ENCODE results near the gene KLHL24. TPM values are rescaled to one million over a fixed set of nuclear protein-coding genes. Genes with fewer than 3 reads are reported as not detected.
A peak's percentile ranks its signal among the peaks of the same experiment; 100 is the strongest.

The KLHL24 gene
- polyA plus RNA-seq, 1 donor (not counting 4 experiments of a cell fraction or from before 2014, with no cell fraction given) = 12.0 TPM

- no peaks in the 10 kb centered on the region for H4K20me1 ChIP-seq (ENCODE audit: control insufficient read depth, extremely low read depth, insufficient read depth, low read length)
- dilution Hi-C loops (cut with MboI; ENCODE audit: extremely low pct_ligation_motif_present, low sequenced_read_pairs) = no loop called here
- H3K9ac ChIP-seq (ENCODE audit: control insufficient read depth, extremely low read depth, insufficient read depth, low read length) = no peak overlapping the region
- no peaks in the 10 kb centered on the region for H3K27me3 ChIP-seq (ENCODE audit: control insufficient read depth, extremely low read depth, insufficient read depth, low read length)
- TF ChIP-seq CTCF (optimal IDR thresholded peaks at IDR 0.05 in 1 of 3, IDR thresholded peaks at IDR 0.05 in 1 of 3, conservative IDR thresholded peaks at IDR 0.05 in 1 of 3; ENCODE audit: extremely low read depth in 1 of 3, insufficient read depth in 2 of 3, low read length in 3 of 3) = no peak
- no peak for TF ChIP-seq EZH2 (IDR thresholded peaks at IDR 0.05; ENCODE audit: low read length)
- H3K36me3 ChIP-seq (ENCODE audit: control insufficient read depth in 2 of 2, extremely low read depth in 1 of 2, insufficient read depth in 2 of 2, low read length in 2 of 2) = no peaks in the 10 kb centered on the region
- H3K79me2 ChIP-seq (ENCODE audit: control insufficient read depth, insufficient read depth, low read length) = peaks cover 30% of the 10 kb centered on the region
- no peak overlapping the region for H2AFZ ChIP-seq (ENCODE audit: control insufficient read depth, low read length)
- H3K4me3 ChIP-seq (ENCODE audit: control insufficient read depth in 2 of 3, extremely low read depth in 1 of 3, insufficient read depth in 2 of 3, low read depth in 1 of 3, low read length in 3 of 3) = no peak overlapping the region
- no peak overlapping the region for H3K4me2 ChIP-seq (ENCODE audit: control insufficient read depth, extremely low read depth, insufficient read depth, low read depth, low read length)
- H3K27ac ChIP-seq (ENCODE audit: control insufficient read depth, insufficient read depth, low read length) = no peak overlapping the region
- DNase-seq (ENCODE audit: low read depth, low spot score) (no peak), FAIRE-seq (no peak)
- H3K4me1 ChIP-seq (ENCODE audit: control insufficient read depth, extremely low read depth, insufficient read depth, low read length) = peaks cover 11% of the 10 kb centered on the region
- H3K9me3 ChIP-seq (ENCODE audit: control insufficient read depth, low read depth, low read length) = no peaks in the 10 kb centered on the region
- H3K9me1 ChIP-seq (ENCODE audit: control insufficient read depth, extremely low read depth, insufficient read depth, low read length) = no peaks in the 10 kb centered on the region
Observed at GRCh38 chr3:183695569-183696364, 60.3 kb downstream of the KLHL24 start.

- Histone ChIP-seq H3K9me3 (ENCODE audit: control insufficient read depth, low read depth, low read length) (no peaks in the 10 kb centered on the region), H3K36me3 (ENCODE audit: control insufficient read depth in 2 of 2, extremely low read depth in 1 of 2, insufficient read depth in 2 of 2, low read length in 2 of 2) (no peaks in the 10 kb centered on the region), H3K9me1 (ENCODE audit: control insufficient read depth, extremely low read depth, insufficient read depth, low read length) (no peaks in the 10 kb centered on the region), H3K79me2 (ENCODE audit: control insufficient read depth, insufficient read depth, low read length) (peaks cover 44% of the 10 kb centered on the region), H3K9ac (ENCODE audit: control insufficient read depth, extremely low read depth, insufficient read depth, low read length) (peak overlapping the region; percentile 92), H3K4me1 (ENCODE audit: control insufficient read depth, extremely low read depth, insufficient read depth, low read length) (peaks cover 11% of the 10 kb centered on the region), H3K27ac (ENCODE audit: control insufficient read depth, insufficient read depth, low read length) (peak overlapping the region; percentile 82), H3K4me3 (ENCODE audit: control insufficient read depth in 2 of 3, extremely low read depth in 1 of 3, insufficient read depth in 2 of 3, low read depth in 1 of 3, low read length in 3 of 3) (peak overlapping the region; percentile 82 to 94 (median 90)), H3K27me3 (ENCODE audit: control insufficient read depth, extremely low read depth, insufficient read depth, low read length) (no peaks in the 10 kb centered on the region), H2AFZ (ENCODE audit: control insufficient read depth, low read length) (peak overlapping the region; percentile 93), H3K4me2 (ENCODE audit: control insufficient read depth, extremely low read depth, insufficient read depth, low read depth, low read length) (peak overlapping the region; percentile 37), H4K20me1 (ENCODE audit: control insufficient read depth, extremely low read depth, insufficient read depth, low read length) (no peaks in the 10 kb centered on the region)
- dilution Hi-C loops (cut with MboI; ENCODE audit: extremely low pct_ligation_motif_present, low sequenced_read_pairs) = no loop called here
- DNase-seq (ENCODE audit: low read depth, low spot score) (no peak), FAIRE-seq (no peak)
- TF ChIP-seq CTCF (optimal IDR thresholded peaks at IDR 0.05 in 1 of 3, IDR thresholded peaks at IDR 0.05 in 1 of 3, conservative IDR thresholded peaks at IDR 0.05 in 1 of 3; ENCODE audit: extremely low read depth in 1 of 3, insufficient read depth in 2 of 3, low read length in 3 of 3) (no peak), EZH2 (IDR thresholded peaks at IDR 0.05; ENCODE audit: low read length) (no peak)
Observed at GRCh38 chr3:183697123-183697609, 61.7 kb downstream of the KLHL24 start.
